Measurements from ENCODE around the gene GALNT10.

The GALNT10 gene

GRCh38 chr5:154179846-154180710 is 10.5 kb upstream of the GALNT10 start:
- H3K27ac ChIP-seq = peak overlapping the region; percentile 91
- TF ChIP-seq CTCF (IDR thresholded peaks at IDR 0.05) = peak; percentile 90
- no peak for TF ChIP-seq ZFX (IDR thresholded peaks at IDR 0.05; ENCODE audit: borderline replicate concordance)

- H3K27ac ChIP-seq = peak overlapping the region; percentile 91
- TF ChIP-seq ZFX (IDR thresholded peaks at IDR 0.05; ENCODE audit: borderline replicate concordance) (no peak), CTCF (IDR thresholded peaks at IDR 0.05) (no peak)
These were observed 9.4 kb upstream of the GALNT10 start for GRCh38 chr5:154181161-154181560.

- TF ChIP-seq CTCF (IDR thresholded peaks at IDR 0.05) (no peak), ZFX (IDR thresholded peaks at IDR 0.05; ENCODE audit: borderline replicate concordance) (no peak)
- H3K27ac ChIP-seq = peak overlapping the region; percentile 72
These were observed 1.2 kb upstream of the GALNT10 start for GRCh38 chr5:154189256-154189818.

- H3K27ac ChIP-seq = peak overlapping the region; percentile 72
- TF ChIP-seq ZFX (IDR thresholded peaks at IDR 0.05; ENCODE audit: borderline replicate concordance) (no peak), CTCF (IDR thresholded peaks at IDR 0.05) (peak; percentile 63)
These were observed 526 bp upstream of the GALNT10 start for GRCh38 chr5:154189819-154190594.

GRCh38 chr5:154191467-154192261 is 1.1 kb downstream of the GALNT10 start:
- TF ChIP-seq CTCF (IDR thresholded peaks at IDR 0.05) (no peak), ZFX (IDR thresholded peaks at IDR 0.05; ENCODE audit: borderline replicate concordance) (no peak)
- H3K27ac ChIP-seq = peak overlapping the region; percentile 72; the same call in 1 of the 2 replicates

GRCh38 chr5:154193283-154193682 is 2.8 kb downstream of the GALNT10 start:
- no peak for TF ChIP-seq CTCF (IDR thresholded peaks at IDR 0.05)
- TF ChIP-seq ZFX (IDR thresholded peaks at IDR 0.05; ENCODE audit: borderline replicate concordance) = no peak
- no peak overlapping the region for H3K27ac ChIP-seq
